H9 (cell line): Measurements from ENCODE around the gene KCNMB2. TPM values are rescaled to one million over a fixed set of nuclear protein-coding genes. Genes with fewer than 3 reads are reported as not detected.

ENCODE experiments used
- DNase-seq: peaks from one replicate; pipeline ENCODE4 v3.0.0-alpha.2; 2017
- H2AFZ ChIP-seq: one replicate; pipeline ENCODE4 v1.6.1; 2013; ENCODE audit warnings: mild to moderate bottlenecking, low read length, control low read depth, moderate library complexity
- H2AK5ac ChIP-seq: 2 replicates; pipeline ENCODE4 v1.6.1; 2013; ENCODE audit warnings: low read length, control low read depth, mixed read lengths; ENCODE audit not compliant: insufficient read length
- H2BK120ac ChIP-seq: one replicate; pipeline ENCODE4 v1.6.1; 2013; ENCODE audit warnings: low read depth, mild to moderate bottlenecking, low read length, control low read depth, inconsistent platforms; ENCODE audit not compliant: poor library complexity, severe bottlenecking
- H2BK12ac ChIP-seq: 2 replicates; pipeline ENCODE4 v1.6.1; 2013; ENCODE audit warnings: low read length, control low read depth, mixed read lengths, low read depth; ENCODE audit not compliant: insufficient read length
- H2BK15ac ChIP-seq: 2 replicates; pipeline ENCODE4 v1.6.1; 2013; ENCODE audit warnings: low read depth, low read length, control low read depth
- H2BK20ac ChIP-seq: one replicate; pipeline ENCODE4 v1.6.1; 2013; ENCODE audit warnings: low read depth, mild to moderate bottlenecking, low read length, control low read depth, inconsistent platforms; ENCODE audit not compliant: poor library complexity, severe bottlenecking
- H2BK5ac ChIP-seq: 2 replicates; pipeline ENCODE4 v1.6.1; 2013; ENCODE audit warnings: low read length, control low read depth, mixed read lengths; ENCODE audit not compliant: insufficient read length
- H3K14ac ChIP-seq: 2 replicates; pipeline ENCODE4 v1.6.1; 2013; ENCODE audit warnings: low read length, control low read depth; ENCODE audit not compliant: insufficient read depth
- H3K18ac ChIP-seq: 2 replicates; pipeline ENCODE4 v1.6.1; 2013; ENCODE audit warnings: low read depth, mild to moderate bottlenecking, mixed read lengths, low read length, control low read depth; ENCODE audit not compliant: insufficient read length
- H3K23ac ChIP-seq: 2 replicates; pipeline ENCODE4 v1.6.1; 2013; ENCODE audit warnings: low read length, control low read depth, mixed read lengths, low read depth; ENCODE audit not compliant: insufficient read length
- H3K23me2 ChIP-seq: 2 replicates; pipeline ENCODE4 v1.6.1; 2013; ENCODE audit warnings: low read depth, mild to moderate bottlenecking, mixed read lengths, low read length, control low read depth; ENCODE audit not compliant: insufficient read length, poor library complexity, severe bottlenecking
- H3K27ac ChIP-seq: 2 replicates; pipeline ENCODE4 v1.5.1; 2013; ENCODE audit warnings: low read length, control low read depth, mixed read lengths, low read depth; ENCODE audit not compliant: insufficient read length
- H3K27me3 ChIP-seq: 2 replicates; pipeline ENCODE4 v1.6.1; 2013; ENCODE audit warnings: low read length, control low read depth, inconsistent platforms; ENCODE audit not compliant: insufficient read depth
- H3K4ac ChIP-seq: 2 replicates; pipeline ENCODE4 v1.6.1; 2013; ENCODE audit warnings: low read depth, mild to moderate bottlenecking, control low read depth, inconsistent platforms, low read length, moderate library complexity
- H3K4me1 ChIP-seq: 2 replicates; pipeline ENCODE4 v1.6.1; 2013; ENCODE audit warnings: low read length, control low read depth, inconsistent platforms; ENCODE audit not compliant: insufficient read depth
- H3K4me2 ChIP-seq: 2 replicates; pipeline ENCODE4 v1.6.1; 2013; ENCODE audit warnings: low read length, control low read depth, mixed read lengths; ENCODE audit not compliant: insufficient read length, insufficient read depth
- H3K56ac ChIP-seq: 2 replicates; pipeline ENCODE4 v1.6.1; 2013; ENCODE audit warnings: low read depth, mild to moderate bottlenecking, mixed read lengths, low read length, control low read depth; ENCODE audit not compliant: insufficient read length
- H3K79me1 ChIP-seq: 2 replicates; pipeline ENCODE4 v1.6.1; 2013; ENCODE audit warnings: low read depth, mild to moderate bottlenecking, moderate library complexity, low read length, control low read depth, inconsistent platforms; ENCODE audit not compliant: insufficient read depth, poor library complexity, severe bottlenecking
- H3K79me2 ChIP-seq: 2 replicates; pipeline ENCODE4 v1.6.1; 2013; ENCODE audit warnings: low read length, control low read depth, inconsistent platforms; ENCODE audit not compliant: insufficient read depth
- H3K9ac ChIP-seq: 2 replicates; pipeline ENCODE4 v1.6.1; 2013; ENCODE audit warnings: low read length, control low read depth, mixed read lengths; ENCODE audit not compliant: insufficient read length; ENCODE audit errors: extremely low read depth
- H3K9me3 ChIP-seq: one replicate; pipeline ENCODE4 v1.6.1; 2013; ENCODE audit warnings: low read depth, low read length, inconsistent platforms; ENCODE audit not compliant: control insufficient read depth
- H3T11ph ChIP-seq: one replicate; pipeline ENCODE4 v1.6.1; 2013; ENCODE audit warnings: mild to moderate bottlenecking, low read length, control low read depth, inconsistent platforms
- H4K20me1 ChIP-seq: one replicate; pipeline ENCODE4 v1.6.1; 2013; ENCODE audit not compliant: control insufficient read depth, insufficient read length, insufficient read depth
- H4K5ac ChIP-seq: 2 replicates; pipeline ENCODE4 v1.6.1; 2013; ENCODE audit warnings: low read depth, mild to moderate bottlenecking, mixed read lengths, low read length, control low read depth; ENCODE audit not compliant: insufficient read length
- H4K8ac ChIP-seq: replicated peaks from 2 replicates; pipeline ENCODE4 v1.6.1; 2013; ENCODE audit warnings: low read length, control low read depth, mixed read lengths, low read depth; ENCODE audit not compliant: insufficient read length
- H4K91ac ChIP-seq: 2 replicates; pipeline ENCODE4 v1.6.1; 2013; ENCODE audit warnings: low read depth, mild to moderate bottlenecking, moderate library complexity, mixed read lengths, low read length, control low read depth; ENCODE audit not compliant: insufficient read length
- H3K27ac Mint-ChIP-seq, 3 experiments: 2 replicates in 2 of 3; 3 replicates in 1 of 3; pipeline ENCODE4 v1.8.0; 2020 to 2021; ENCODE audit warnings: mixed read lengths in 3 of 3, mild to moderate bottlenecking in 1 of 3, moderate library complexity in 1 of 3
- H3K27me3 Mint-ChIP-seq: 2 replicates; pipeline ENCODE4 v1.8.0; 2021; ENCODE audit warnings: low read depth, mild to moderate bottlenecking, moderate library complexity, mixed read lengths
- H3K36me3 Mint-ChIP-seq, 3 experiments: 2 replicates in 2 of 3; 3 replicates in 1 of 3; pipeline ENCODE4 v1.8.0; 2020 to 2021; ENCODE audit warnings: low read depth in 3 of 3, mixed read lengths in 3 of 3; ENCODE audit not compliant: insufficient read depth in 1 of 3
- H3K4me1 Mint-ChIP-seq, 2 experiments: 2 replicates each; pipeline ENCODE4 v1.8.0; 2020; ENCODE audit warnings: mixed read lengths in 2 of 2
- H3K4me3 Mint-ChIP-seq, 2 experiments: 2 replicates in 1 of 2; 3 replicates in 1 of 2; pipeline ENCODE4 v1.8.0; 2020 to 2021; ENCODE audit warnings: mild to moderate bottlenecking in 2 of 2, mixed read lengths in 2 of 2, moderate library complexity in 1 of 2
- H3K9me3 Mint-ChIP-seq, 2 experiments: 2 replicates in 1 of 2; 3 replicates in 1 of 2; pipeline ENCODE4 v1.8.0; 2020; ENCODE audit warnings: mild to moderate bottlenecking in 2 of 2, mixed read lengths in 2 of 2, moderate library complexity in 1 of 2
- WGBS: extraction: QIAGEN DNeasy Blood & Tissue Kit; methylation state at CpG from one replicate; pipeline ENCODE4 v1.1.7; 2013; ENCODE audit warnings: missing lambda C conversion rate, low lambda C conversion rate, mixed read lengths; ENCODE audit not compliant: insufficient read length; ENCODE audit errors: extremely low coverage; 5-methylcytosine and 5-hydroxymethylcytosine counted together
- total RNA-seq: library from RNA; stranded (reverse); gene quantifications from 2 replicates; pipeline ENCODE4 v1.2.1, GENCODE V29; 2021
- TF ChIP-seq, protein P1 (sequence below): fragments of 200-600 bp; sonication (generic); conservative IDR thresholded peaks from 3 replicates; pipeline ENCODE4 v1.8.0; 2021; ENCODE audit warnings: antibody characterized with exemption, mild to moderate bottlenecking

KCNMB2 gene
- total RNA-seq, 1 experiment from 2014 or later = not detected

DNA sequence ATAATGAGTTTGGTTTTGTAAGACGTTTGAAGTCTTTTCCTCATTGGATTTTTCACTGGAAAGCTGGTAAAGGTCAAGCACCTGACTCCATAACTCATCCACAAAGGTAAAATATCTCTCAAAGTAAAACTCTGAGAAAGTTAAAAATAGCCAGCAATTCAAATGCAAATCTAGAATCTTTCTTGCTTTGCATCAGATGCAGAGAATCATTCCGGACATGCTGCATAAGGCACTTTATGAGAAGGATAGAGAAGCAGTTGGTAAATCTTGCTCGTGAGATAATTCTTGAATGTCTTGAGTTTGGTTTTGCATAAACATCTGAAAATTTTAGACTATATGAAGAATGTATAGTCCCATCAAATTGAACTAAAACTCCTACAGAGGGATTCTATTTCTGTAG is 9.1 kb downstream of the KCNMB2 start:
- Histone ChIP-seq H3K4me2 (no peak overlapping the region), H2BK5ac (no peak overlapping the region), H2AK5ac (no peak overlapping the region), H3K23ac (no peak overlapping the region), H3T11ph (no peak overlapping the region), H2BK12ac (no peak overlapping the region), H3K9me3 (no peaks in the 10 kb centered on the region), H3K79me2 (no peaks in the 10 kb centered on the region), H3K4me1 (no peaks in the 10 kb centered on the region), H3K27ac (no peak overlapping the region), H3K56ac (no peak overlapping the region), H3K23me2 (no peaks in the 10 kb centered on the region), H4K91ac (no peak overlapping the region), H2BK15ac (no peak overlapping the region), H3K4ac (no peak overlapping the region), H2BK20ac (no peak overlapping the region), H4K8ac (no peak overlapping the region), H3K79me1 (no peaks in the 10 kb centered on the region), H3K18ac (no peak overlapping the region), H3K27me3 (no peaks in the 10 kb centered on the region), H3K9ac (no peak overlapping the region), H3K14ac (no peak overlapping the region), H2AFZ (no peak overlapping the region), H4K5ac (no peak overlapping the region), H2BK120ac (no peak overlapping the region), H4K20me1 (no peaks in the 10 kb centered on the region)
- Mint-ChIP-seq H3K4me1 (peaks cover 13% of the 10 kb centered on the region in 2 experiments), H3K4me3 (no peak overlapping the region), H3K27me3 (no peaks in the 10 kb centered on the region), H3K27ac (no peak overlapping the region), H3K36me3 (no peaks in the 10 kb centered on the region), H3K9me3 (no peaks in the 10 kb centered on the region)
- TF ChIP-seq, protein P1, sequence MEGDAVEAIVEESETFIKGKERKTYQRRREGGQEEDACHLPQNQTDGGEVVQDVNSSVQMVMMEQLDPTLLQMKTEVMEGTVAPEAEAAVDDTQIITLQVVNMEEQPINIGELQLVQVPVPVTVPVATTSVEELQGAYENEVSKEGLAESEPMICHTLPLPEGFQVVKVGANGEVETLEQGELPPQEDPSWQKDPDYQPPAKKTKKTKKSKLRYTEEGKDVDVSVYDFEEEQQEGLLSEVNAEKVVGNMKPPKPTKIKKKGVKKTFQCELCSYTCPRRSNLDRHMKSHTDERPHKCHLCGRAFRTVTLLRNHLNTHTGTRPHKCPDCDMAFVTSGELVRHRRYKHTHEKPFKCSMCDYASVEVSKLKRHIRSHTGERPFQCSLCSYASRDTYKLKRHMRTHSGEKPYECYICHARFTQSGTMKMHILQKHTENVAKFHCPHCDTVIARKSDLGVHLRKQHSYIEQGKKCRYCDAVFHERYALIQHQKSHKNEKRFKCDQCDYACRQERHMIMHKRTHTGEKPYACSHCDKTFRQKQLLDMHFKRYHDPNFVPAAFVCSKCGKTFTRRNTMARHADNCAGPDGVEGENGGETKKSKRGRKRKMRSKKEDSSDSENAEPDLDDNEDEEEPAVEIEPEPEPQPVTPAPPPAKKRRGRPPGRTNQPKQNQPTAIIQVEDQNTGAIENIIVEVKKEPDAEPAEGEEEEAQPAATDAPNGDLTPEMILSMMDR = no peak
- WGBS = no CpG with 5 or more reads among the region's 3 CpGs
- DNase-seq = no peak
